ENCODE measurements around the gene SLC49A3. TPM values are rescaled to one million over a fixed set of nuclear protein-coding genes. Genes with fewer than 3 reads are reported as not detected.

Gene SLC49A3
- total and polyA plus RNA-seq, 2 of the 13 experiments (the other 11 are each of a cell fraction or from before 2014, with no cell fraction given), result 0.07 to 0.17 TPM

- H3K27ac ChIP-seq (ENCODE audit: extremely low read length, insufficient read depth, low read length), result no peak overlapping the region
- peaks cover 58% of the 10 kb centered on the region for H3K4me1 ChIP-seq (ENCODE audit: insufficient read depth, low read length)
- peaks cover 33% of the 10 kb centered on the region for H3K79me2 ChIP-seq (ENCODE audit: insufficient read depth, low read length)
- 91% methylated on average over 1 of the region's 1 CpG for WGBS (ENCODE audit: low lambda C conversion rate)
- H3K4me3 ChIP-seq (replicated peaks in 1 of 3; ENCODE audit: insufficient read depth in 1 of 3, low read depth in 2 of 3, low read length in 3 of 3), result peak overlapping the region in 1 of 3 experiments; percentile 78; a peak in 2 of 6 replicates
- H3K36me3 ChIP-seq (replicated peaks in 1 of 2; ENCODE audit: control insufficient read depth in 1 of 2, insufficient read depth in 2 of 2, low read length in 2 of 2), result peaks cover 2 to 5% of the 10 kb centered on the region in 2 experiments; a peak in 2 of 5 replicates
- H3K4me2 ChIP-seq (ENCODE audit: low read depth, low read length), result peak overlapping the region; percentile 87
- no peak overlapping the region for H2AFZ ChIP-seq (ENCODE audit: low read length)
- FAIRE-seq (no peak), ATAC-seq (no peak), DNase-seq (ENCODE audit: low spot score) (no peak)
- BruUV-seq (replicated peaks), result no TSS peak
- no peaks in the 10 kb centered on the region for H3K9me3 ChIP-seq (ENCODE audit: low read length)
- peak overlapping the region; percentile 60; the same call in 1 of the 2 replicates for H3K9ac ChIP-seq (ENCODE audit: insufficient read depth, low read depth, low read length)
- H3K27me3 ChIP-seq (ENCODE audit: control insufficient read depth in 1 of 2, insufficient read depth in 2 of 2, low read length in 2 of 2), result peaks cover 3 to 12% of the 10 kb centered on the region in 2 experiments; a peak in 2 of 5 replicates
- ChIA-PET POLR2A (interaction anchor here (1.0 kb wide), 1 partner anchor 77 kb away, joined by 4 read pairs; no protein-coding TSS in a partner anchor), CTCF (ENCODE audit: low intra/inter-chr PET ratio, low total read pairs) (no interaction called here)
- TF ChIP-seq SIN3A (IDR thresholded peaks at IDR 0.05; ENCODE audit: borderline replicate concordance, low read depth, low read length) (0 out of 2 replicates have a peak, but pooled peaks have one; percentile 2), PCBP2 (optimal IDR thresholded peaks at IDR 0.05; ENCODE audit: low read depth, low read length, poor library complexity, severe bottlenecking) (peak; percentile 100), ZNF772 (CRISPR knock-in tag; IDR thresholded peaks at IDR 0.05) (no peak)
- TF ChIP-seq, protein P1, sequence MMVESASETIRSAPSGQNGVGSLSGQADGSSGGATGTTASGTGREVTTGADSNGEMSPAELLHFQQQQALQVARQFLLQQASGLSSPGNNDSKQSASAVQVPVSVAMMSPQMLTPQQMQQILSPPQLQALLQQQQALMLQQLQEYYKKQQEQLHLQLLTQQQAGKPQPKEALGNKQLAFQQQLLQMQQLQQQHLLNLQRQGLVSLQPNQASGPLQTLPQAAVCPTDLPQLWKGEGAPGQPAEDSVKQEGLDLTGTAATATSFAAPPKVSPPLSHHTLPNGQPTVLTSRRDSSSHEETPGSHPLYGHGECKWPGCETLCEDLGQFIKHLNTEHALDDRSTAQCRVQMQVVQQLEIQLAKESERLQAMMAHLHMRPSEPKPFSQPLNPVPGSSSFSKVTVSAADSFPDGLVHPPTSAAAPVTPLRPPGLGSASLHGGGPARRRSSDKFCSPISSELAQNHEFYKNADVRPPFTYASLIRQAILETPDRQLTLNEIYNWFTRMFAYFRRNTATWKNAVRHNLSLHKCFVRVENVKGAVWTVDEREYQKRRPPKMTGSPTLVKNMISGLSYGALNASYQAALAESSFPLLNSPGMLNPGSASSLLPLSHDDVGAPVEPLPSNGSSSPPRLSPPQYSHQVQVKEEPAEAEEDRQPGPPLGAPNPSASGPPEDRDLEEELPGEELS (CRISPR knock-in tag; IDR thresholded peaks at IDR 0.05), result no peak
- TF ChIP-seq, protein P2, sequence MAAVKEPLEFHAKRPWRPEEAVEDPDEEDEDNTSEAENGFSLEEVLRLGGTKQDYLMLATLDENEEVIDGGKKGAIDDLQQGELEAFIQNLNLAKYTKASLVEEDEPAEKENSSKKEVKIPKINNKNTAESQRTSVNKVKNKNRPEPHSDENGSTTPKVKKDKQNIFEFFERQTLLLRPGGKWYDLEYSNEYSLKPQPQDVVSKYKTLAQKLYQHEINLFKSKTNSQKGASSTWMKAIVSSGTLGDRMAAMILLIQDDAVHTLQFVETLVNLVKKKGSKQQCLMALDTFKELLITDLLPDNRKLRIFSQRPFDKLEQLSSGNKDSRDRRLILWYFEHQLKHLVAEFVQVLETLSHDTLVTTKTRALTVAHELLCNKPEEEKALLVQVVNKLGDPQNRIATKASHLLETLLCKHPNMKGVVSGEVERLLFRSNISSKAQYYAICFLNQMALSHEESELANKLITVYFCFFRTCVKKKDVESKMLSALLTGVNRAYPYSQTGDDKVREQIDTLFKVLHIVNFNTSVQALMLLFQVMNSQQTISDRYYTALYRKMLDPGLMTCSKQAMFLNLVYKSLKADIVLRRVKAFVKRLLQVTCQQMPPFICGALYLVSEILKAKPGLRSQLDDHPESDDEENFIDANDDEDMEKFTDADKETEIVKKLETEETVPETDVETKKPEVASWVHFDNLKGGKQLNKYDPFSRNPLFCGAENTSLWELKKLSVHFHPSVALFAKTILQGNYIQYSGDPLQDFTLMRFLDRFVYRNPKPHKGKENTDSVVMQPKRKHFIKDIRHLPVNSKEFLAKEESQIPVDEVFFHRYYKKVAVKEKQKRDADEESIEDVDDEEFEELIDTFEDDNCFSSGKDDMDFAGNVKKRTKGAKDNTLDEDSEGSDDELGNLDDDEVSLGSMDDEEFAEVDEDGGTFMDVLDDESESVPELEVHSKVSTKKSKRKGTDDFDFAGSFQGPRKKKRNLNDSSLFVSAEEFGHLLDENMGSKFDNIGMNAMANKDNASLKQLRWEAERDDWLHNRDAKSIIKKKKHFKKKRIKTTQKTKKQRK (IDR thresholded peaks at IDR 0.05; ENCODE audit: low read length), result no peak
- H4K20me1 ChIP-seq (ENCODE audit: insufficient read depth, low read length), result peaks cover 25% of the 10 kb centered on the region
- in situ Hi-C loops (cut with HindIII; ENCODE audit: extremely low pct_ligation_motif_present, low pct_unique_long_range_greater_than_20kb) (no loop called here), intact Hi-C loops (cut with micrococcal nuclease; ENCODE audit: unreplicated experiment) (loop anchor here (2.0 kb wide), 1 partner anchor 18 kb away; no protein-coding TSS in a partner anchor)
Observed at GRCh38 chr4:704971-705277, 16.0 kb upstream of the SLC49A3 start.
